WI38 (cell line): ENCODE data around the gene PDE3A.
"Not testable (repeated sequence)": the region's sequence is repeated elsewhere in the genome, so short reads cannot be mapped to it uniquely, and the experiment has no call there.

ENCODE experiments used
- H3K4me3 ChIP-seq: 2 replicates; pipeline ENCODE4 v1.5.1; 2011; ENCODE audit warnings: low read depth, mild to moderate bottlenecking, control low read depth, low read length
- CTCF ChIP-seq: IDR thresholded peaks from 2 replicates; pipeline ENCODE4 v1.5.1; 2012; ENCODE audit warnings: low read depth, mild to moderate bottlenecking, control low read depth, low read length

PDE3A gene

GRCh38 chr12:20374795-20375194 is 6.5 kb downstream of the PDE3A start:
- H3K4me3 ChIP-seq: no peak overlapping the region
- no peak for TF ChIP-seq CTCF

GRCh38 chr12:20375560-20375959 is 7.2 kb downstream of the PDE3A start:
- H3K4me3 ChIP-seq: no peak overlapping the region
- TF ChIP-seq CTCF: no peak

GRCh38 chr12:20376984-20377383 is 8.6 kb downstream of the PDE3A start:
- no peak for TF ChIP-seq CTCF
- H3K4me3 ChIP-seq: no peak overlapping the region

- no peak for TF ChIP-seq CTCF
Observed at GRCh38 chr12:20377750-20378149, 9.4 kb downstream of the PDE3A start.

GRCh38 chr12:20382117-20382516 is 13.8 kb downstream of the PDE3A start:
- H3K4me3 ChIP-seq: no peak overlapping the region
- TF ChIP-seq CTCF: no peak

More at GRCh38 chr12:20377750-20378149, 9.4 kb downstream of the PDE3A start:
- H3K4me3 ChIP-seq: no peak overlapping the region

- no peak overlapping the region for H3K4me3 ChIP-seq
- no peak for TF ChIP-seq CTCF
Observed at GRCh38 chr12:20383612-20384011, 15.3 kb downstream of the PDE3A start.

GRCh38 chr12:20384836-20385235 is 16.5 kb downstream of the PDE3A start:
- H3K4me3 ChIP-seq: not testable (repeated sequence)

GRCh38 chr12:20390846-20391245 is 22.5 kb downstream of the PDE3A start:
- no peak overlapping the region for H3K4me3 ChIP-seq
- TF ChIP-seq CTCF: no peak
